PC-9 (cell line): Measurements from ENCODE around the gene CENPX.

ENCODE experiments used
- CTCF ChIP-seq: fragments of 200-600 bp; sonication (generic); conservative IDR thresholded peaks from 2 replicates; pipeline ENCODE4 v1.6.1; 2017; ENCODE audit warnings: mixed run types, antibody characterized with exemption, mild to moderate bottlenecking, moderate library complexity
- EZH2 ChIP-seq: fragments of 200-600 bp; sonication (generic); IDR thresholded peaks from 2 replicates; pipeline ENCODE4 v1.8.0; 2017; ENCODE audit warnings: antibody characterized with exemption, low read depth

DNA sequence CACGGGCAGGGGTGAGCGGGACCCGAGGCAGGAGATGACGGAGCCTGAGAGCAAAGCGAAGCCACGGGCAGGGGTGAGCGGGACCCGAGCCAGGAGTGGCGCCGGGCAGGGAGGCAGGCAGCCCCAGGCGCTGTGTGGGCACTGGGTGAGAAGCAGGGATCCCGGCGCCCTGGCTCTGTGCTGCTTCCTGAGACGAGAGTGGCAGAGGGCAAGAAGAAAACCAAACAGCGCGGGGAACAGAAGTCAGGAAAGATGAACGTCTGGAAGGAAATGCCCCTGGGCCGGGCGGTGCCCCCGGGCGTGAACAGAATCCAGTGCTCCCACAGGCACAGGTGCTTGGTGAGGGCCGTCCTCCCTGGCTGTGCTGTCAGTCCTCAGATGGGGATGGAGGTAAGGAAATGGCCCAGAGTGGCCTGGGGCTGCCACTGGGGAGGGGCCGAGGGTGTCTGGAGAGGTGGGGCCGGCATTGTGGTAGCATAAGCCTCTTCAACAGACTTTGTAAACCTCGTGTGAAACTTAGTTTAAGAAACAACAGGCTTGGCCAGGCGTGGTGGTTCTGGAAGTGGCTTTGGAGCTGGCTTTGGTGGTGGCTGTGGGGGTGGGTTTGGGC lies 35.4 kb downstream of the CENPX start:
- TF ChIP-seq CTCF (no peak), EZH2 (no peak)
